Activated gamma-delta T cell treated with anti-CD3 and anti-CD28 coated beads, Interleukin-2, amount 50 U/mL, for 16 hours (primary cell): ENCODE data around the gene CYP26C1.

Experiments
- DNase-seq: peaks from one replicate; pipeline ENCODE4 v3.0.0-alpha.2; 2020; ENCODE audit warnings: low read depth

Gene CYP26C1

GRCh38 chr10:93063977-93064660 lies 3.5 kb downstream of the CYP26C1 start:
- no peak for DNase-seq

- no peak for DNase-seq
Observed at GRCh38 chr10:93064874-93065660, 4.5 kb downstream of the CYP26C1 start.

GRCh38 chr10:93065675-93066543 lies 5.3 kb downstream of the CYP26C1 start:
- no peak for DNase-seq

GRCh38 chr10:93066544-93066913 lies 5.9 kb downstream of the CYP26C1 start:
- no peak for DNase-seq

GRCh38 chr10:93067443-93068365 lies 7.1 kb downstream of the CYP26C1 start:
- no peak for DNase-seq

GRCh38 chr10:93068411-93069244 lies 8.0 kb downstream of the CYP26C1 start:
- no peak for DNase-seq

- no peak for DNase-seq
Observed at GRCh38 chr10:93069245-93069561, 8.6 kb downstream of the CYP26C1 start.

GRCh38 chr10:93070378-93071176 lies 10.0 kb downstream of the CYP26C1 start:
- no peak for DNase-seq

GRCh38 chr10:93071177-93071472 lies 10.5 kb downstream of the CYP26C1 start:
- DNase-seq: no peak

GRCh38 chr10:93071674-93072224 lies 11.2 kb downstream of the CYP26C1 start:
- no peak for DNase-seq

GRCh38 chr10:93072225-93072712 lies 11.7 kb downstream of the CYP26C1 start:
- no peak for DNase-seq

GRCh38 chr10:93072713-93073538 lies 12.3 kb downstream of the CYP26C1 start:
- DNase-seq: no peak

GRCh38 chr10:93073539-93074146 lies 13.0 kb downstream of the CYP26C1 start, which contains the start of gene CYP26A1:
Gene CYP26A1, plus strand, starts transcription at chr10:93073893. Its CDS starts 42 bp downstream, at chr10:93073935.
- DNase-seq: no peak

- DNase-seq: no peak
Observed at GRCh38 chr10:93074147-93074596, 13.6 kb downstream of the CYP26C1 start.

- no peak for DNase-seq
Observed at GRCh38 chr10:93074597-93075368, 14.2 kb downstream of the CYP26C1 start.

GRCh38 chr10:93075369-93076221 lies 15.0 kb downstream of the CYP26C1 start:
- DNase-seq: no peak
